Parathyroid adenoma (tissue), 2 donors: ENCODE data around the gene CEP63.

Source experiments
- H2AFZ ChIP-seq: fragments of 300-600 bp; sonication (generic); one replicate; pipeline ENCODE4 v1.7.0; 2017; ENCODE audit warnings: antibody characterized with exemption, mild to moderate bottlenecking
- H3K27ac ChIP-seq: fragments of 300-600 bp; sonication (generic); one replicate; pipeline ENCODE4 v1.7.0; 2017
- H3K27me3 ChIP-seq: fragments of 300-600 bp; sonication (generic); one replicate; pipeline ENCODE4 v1.7.0; 2017; ENCODE audit warnings: low read length; ENCODE audit not compliant: control insufficient read depth, insufficient read depth
- H3K36me3 ChIP-seq: fragments of 300-600 bp; sonication (generic); one replicate; pipeline ENCODE4 v1.7.0; 2017; ENCODE audit warnings: low read length; ENCODE audit not compliant: control insufficient read depth, insufficient read depth
- H3K4me1 ChIP-seq: fragments of 300-600 bp; sonication (generic); one replicate; pipeline ENCODE4 v1.7.0; 2017; ENCODE audit warnings: control low read depth
- H3K4me2 ChIP-seq: fragments of 300-600 bp; sonication (generic); one replicate; pipeline ENCODE4 v1.7.0; 2017; ENCODE audit warnings: low read length
- H3K4me3 ChIP-seq: fragments of 300-600 bp; sonication (generic); one replicate; pipeline ENCODE4 v1.7.0; 2017; ENCODE audit warnings: low read depth, low read length
- H3K79me2 ChIP-seq: fragments of 300-600 bp; sonication (generic); one replicate; pipeline ENCODE4 v1.7.0; 2017; ENCODE audit warnings: control low read depth
- H3K9ac ChIP-seq: fragments of 300-600 bp; sonication (generic); one replicate; pipeline ENCODE4 v1.7.0; 2017; ENCODE audit warnings: mild to moderate bottlenecking
- H3K9me3 ChIP-seq: fragments of 300-600 bp; sonication (generic); one replicate; pipeline ENCODE4 v1.7.0; 2017; ENCODE audit warnings: low read length; ENCODE audit not compliant: control insufficient read depth
- TF ChIP-seq, protein P1 (sequence below): fragments of 300-600 bp; sonication (generic); IDR thresholded peaks from one replicate; pipeline ENCODE4 v1.7.0; 2017; ENCODE audit warnings: antibody characterized with exemption, mild to moderate bottlenecking
- donor health status: primary hyperparathyroidism.

CEP63 gene

DNA sequence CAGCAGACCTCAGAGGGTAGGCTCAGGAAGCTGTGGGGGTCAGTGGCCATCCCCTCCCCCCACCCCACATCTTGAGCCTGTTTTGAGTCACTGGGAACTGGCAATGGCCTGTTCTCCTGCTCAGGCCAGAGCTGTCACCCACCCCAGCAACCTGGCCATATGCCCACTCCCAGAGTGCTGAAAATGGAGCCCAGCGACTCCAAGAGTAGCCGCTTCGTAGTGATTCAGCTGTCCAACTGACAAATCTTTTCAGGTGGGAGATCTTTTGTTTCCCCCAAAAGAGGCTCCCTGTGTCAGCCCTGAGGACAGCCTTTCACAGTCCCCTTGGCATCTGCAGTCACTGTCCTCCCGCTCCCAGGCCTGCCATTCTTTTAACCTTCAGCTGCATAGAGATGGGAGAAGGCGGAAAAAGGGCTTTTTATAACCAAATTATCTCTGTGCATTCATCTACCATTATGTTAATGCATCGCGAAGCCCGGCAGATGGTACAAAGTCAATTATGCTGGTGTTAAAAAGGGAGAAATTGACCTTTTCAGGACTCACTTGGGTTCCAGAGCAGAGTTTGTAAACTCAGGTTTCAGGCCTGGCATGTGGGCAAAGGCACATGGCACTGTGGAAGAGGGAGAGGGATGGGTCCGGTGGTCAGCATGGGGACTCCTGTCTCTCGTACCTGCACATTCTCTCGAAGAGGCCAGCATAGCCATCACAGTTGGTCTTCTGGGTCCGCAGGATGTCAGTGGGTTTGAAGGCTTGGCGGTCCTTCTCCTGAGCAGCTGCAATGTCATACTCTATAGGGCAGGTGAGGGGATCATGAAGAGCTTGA, 132.8 kb downstream of the CEP63 start:
- Histone ChIP-seq H3K4me3 (no peak overlapping the region), H3K9me3 (no peaks in the 10 kb centered on the region), H3K4me1 (no peaks in the 10 kb centered on the region), H3K36me3 (no peaks in the 10 kb centered on the region), H3K27me3 (no peaks in the 10 kb centered on the region), H3K9ac (no peak overlapping the region), H2AFZ (no peak overlapping the region), H3K79me2 (no peaks in the 10 kb centered on the region), H3K27ac (no peak overlapping the region), H3K4me2 (no peak overlapping the region)
- TF ChIP-seq, protein P1, sequence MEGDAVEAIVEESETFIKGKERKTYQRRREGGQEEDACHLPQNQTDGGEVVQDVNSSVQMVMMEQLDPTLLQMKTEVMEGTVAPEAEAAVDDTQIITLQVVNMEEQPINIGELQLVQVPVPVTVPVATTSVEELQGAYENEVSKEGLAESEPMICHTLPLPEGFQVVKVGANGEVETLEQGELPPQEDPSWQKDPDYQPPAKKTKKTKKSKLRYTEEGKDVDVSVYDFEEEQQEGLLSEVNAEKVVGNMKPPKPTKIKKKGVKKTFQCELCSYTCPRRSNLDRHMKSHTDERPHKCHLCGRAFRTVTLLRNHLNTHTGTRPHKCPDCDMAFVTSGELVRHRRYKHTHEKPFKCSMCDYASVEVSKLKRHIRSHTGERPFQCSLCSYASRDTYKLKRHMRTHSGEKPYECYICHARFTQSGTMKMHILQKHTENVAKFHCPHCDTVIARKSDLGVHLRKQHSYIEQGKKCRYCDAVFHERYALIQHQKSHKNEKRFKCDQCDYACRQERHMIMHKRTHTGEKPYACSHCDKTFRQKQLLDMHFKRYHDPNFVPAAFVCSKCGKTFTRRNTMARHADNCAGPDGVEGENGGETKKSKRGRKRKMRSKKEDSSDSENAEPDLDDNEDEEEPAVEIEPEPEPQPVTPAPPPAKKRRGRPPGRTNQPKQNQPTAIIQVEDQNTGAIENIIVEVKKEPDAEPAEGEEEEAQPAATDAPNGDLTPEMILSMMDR, result no peak

DNA sequence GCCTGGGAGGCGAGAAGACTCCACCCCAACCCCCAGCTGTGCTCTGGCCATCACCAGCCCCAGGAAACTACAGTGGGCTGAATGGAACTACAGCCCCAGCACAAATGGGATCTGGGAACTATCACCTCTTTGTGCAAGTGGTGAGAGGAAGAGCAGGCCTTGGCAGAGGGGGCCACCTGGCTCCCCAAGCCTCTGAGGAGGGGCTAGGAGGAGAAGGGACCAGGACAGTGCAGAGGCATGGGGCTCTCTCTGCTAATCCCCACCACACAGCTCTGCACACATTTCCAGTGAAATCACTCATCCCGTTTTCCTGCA, 133.4 kb downstream of the CEP63 start:
- H3K4me1 ChIP-seq, result no peaks in the 10 kb centered on the region
- no peak overlapping the region for H2AFZ ChIP-seq
- TF ChIP-seq, protein P1, result no peak
- H3K27ac ChIP-seq, result no peak overlapping the region
- H3K4me2 ChIP-seq, result no peak overlapping the region
- H3K9me3 ChIP-seq, result no peaks in the 10 kb centered on the region
- H3K9ac ChIP-seq, result no peak overlapping the region
- H3K27me3 ChIP-seq, result no peaks in the 10 kb centered on the region
- H3K4me3 ChIP-seq, result no peak overlapping the region
- H3K36me3 ChIP-seq, result no peaks in the 10 kb centered on the region
- H3K79me2 ChIP-seq, result no peaks in the 10 kb centered on the region

DNA sequence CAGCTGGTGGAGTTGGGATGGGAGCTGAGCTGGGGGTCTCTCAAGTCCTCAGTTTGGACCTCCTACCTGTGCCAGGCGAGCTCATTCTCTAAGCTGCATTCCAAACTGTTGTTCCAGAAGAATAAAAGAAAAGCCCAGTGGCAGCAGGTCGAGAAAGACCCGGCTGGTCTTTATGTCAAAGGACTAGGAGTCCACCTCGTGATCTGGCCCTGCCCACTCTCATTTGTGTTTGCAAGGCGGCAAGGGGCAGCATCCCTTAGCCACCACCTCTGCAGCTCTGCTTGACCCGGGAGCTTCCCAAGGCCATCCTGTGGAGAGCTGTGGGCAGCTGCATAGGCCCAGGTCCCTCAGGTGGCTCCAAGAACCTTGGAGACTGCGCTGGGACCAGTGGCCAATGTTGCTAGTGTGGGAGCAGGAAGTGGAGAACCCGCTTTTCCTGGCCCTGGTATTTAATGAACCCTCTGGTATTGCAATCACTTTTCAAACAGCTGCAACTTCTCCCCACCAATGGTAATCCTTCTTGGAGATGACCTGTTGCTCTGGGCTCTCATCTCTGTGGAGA, 134.1 kb downstream of the CEP63 start:
- TF ChIP-seq, protein P1, result no peak
- no peak overlapping the region for H3K4me2 ChIP-seq
- no peak overlapping the region for H2AFZ ChIP-seq
- H3K4me1 ChIP-seq, result no peaks in the 10 kb centered on the region
- no peaks in the 10 kb centered on the region for H3K79me2 ChIP-seq
- no peaks in the 10 kb centered on the region for H3K27me3 ChIP-seq
- H3K36me3 ChIP-seq, result no peaks in the 10 kb centered on the region
- no peak overlapping the region for H3K4me3 ChIP-seq
- H3K27ac ChIP-seq, result no peak overlapping the region
- no peak overlapping the region for H3K9ac ChIP-seq
- no peaks in the 10 kb centered on the region for H3K9me3 ChIP-seq

DNA sequence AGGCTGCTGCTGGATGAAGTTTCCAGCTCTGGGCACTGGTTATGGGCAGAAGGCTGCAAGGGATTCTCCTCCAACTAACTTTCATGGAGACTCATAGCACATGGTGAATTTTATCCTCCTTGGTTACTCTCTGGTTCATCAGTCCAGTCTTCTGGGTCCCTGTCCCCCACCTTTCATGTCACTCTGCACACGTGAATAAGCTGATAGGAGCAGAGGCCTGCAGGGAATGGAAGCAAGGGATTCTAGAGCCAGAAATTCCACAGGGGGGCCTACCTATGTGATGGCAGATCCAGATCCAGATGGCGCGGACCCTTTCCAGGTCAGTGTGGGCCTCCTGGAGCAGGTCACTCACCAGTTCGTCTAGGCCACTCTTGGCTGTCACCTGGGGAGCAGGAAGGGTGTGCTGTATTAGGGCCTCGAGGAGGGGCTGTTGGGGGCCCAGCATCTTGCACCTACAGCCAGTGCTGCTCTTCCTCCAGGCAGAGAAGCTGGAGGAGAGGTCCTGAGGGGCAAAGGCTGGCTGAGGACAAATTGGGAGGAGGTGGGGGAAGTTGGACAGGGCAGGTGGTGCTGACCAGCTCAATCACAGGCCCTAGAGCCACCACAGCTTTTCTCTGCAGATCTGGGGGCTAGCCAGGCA, 134.7 kb downstream of the CEP63 start:
- TF ChIP-seq, protein P1, result no peak
- no peaks in the 10 kb centered on the region for H3K36me3 ChIP-seq
- no peaks in the 10 kb centered on the region for H3K9me3 ChIP-seq
- no peaks in the 10 kb centered on the region for H3K79me2 ChIP-seq
- no peaks in the 10 kb centered on the region for H3K27me3 ChIP-seq
- H2AFZ ChIP-seq, result no peak overlapping the region
- H3K4me1 ChIP-seq, result no peaks in the 10 kb centered on the region
- no peak overlapping the region for H3K4me2 ChIP-seq
- no peak overlapping the region for H3K4me3 ChIP-seq
- H3K9ac ChIP-seq, result no peak overlapping the region
- no peak overlapping the region for H3K27ac ChIP-seq
